Ascending aorta (tissue), 2 donors: ENCODE measurements around the gene STPG1. TPM values are rescaled to one million over a fixed set of nuclear protein-coding genes. Genes with fewer than 3 reads are reported as not detected.

Experiments used
- DNase-seq, 2 donors: peaks; one replicate each; pipeline ENCODE4 v3.0.0-alpha.2; 2019; ENCODE audit warnings: low spot score in 2 of 2
- H3K27ac ChIP-seq, 2 donors: fragments of 200-600 bp; sonication (generic); one replicate each; pipeline ENCODE4 v1.5.1; 2016 to 2017; ENCODE audit warnings: mild to moderate bottlenecking in 1 of 2
- H3K27me3 ChIP-seq: fragments of 200-600 bp; sonication (generic); one replicate; pipeline ENCODE4 v1.5.1; 2017
- H3K36me3 ChIP-seq, 2 donors: fragments of 200-600 bp; sonication (generic); one replicate each; pipeline ENCODE4 v1.5.1; 2016
- H3K4me1 ChIP-seq, 2 donors: fragments of 200-600 bp; sonication (generic); one replicate each; pipeline ENCODE4 v1.5.1; 2016 to 2017; ENCODE audit warnings: mild to moderate bottlenecking in 1 of 2
- H3K4me3 ChIP-seq, 2 donors: fragments of 200-600 bp; sonication (generic); one replicate each; pipeline ENCODE4 v1.5.1; 2016 to 2017; ENCODE audit warnings: mild to moderate bottlenecking in 1 of 2
- H3K9me3 ChIP-seq, 2 donors: fragments of 200-600 bp; sonication (generic); one replicate each; pipeline ENCODE4 v1.5.1; 2016
- intact Hi-C: fragments of 100-400 bp; cut with DNase I; formaldehyde crosslinking; loops from one replicate; pipeline ENCODE4 v1.15.1; 2023
- total RNA-seq: library from RNA; depleted of rRNA; stranded (reverse); fragments of >200 nt; gene quantifications from one replicate; pipeline ENCODE4 v1.1.0, GENCODE V29; 2016
- TF ChIP-seq, protein P1 (sequence below), 3 experiments: fragments of 200-600 bp in 2 of 3; fragments of 450-650 bp in 1 of 3; sonication (generic) in 2 of 3; IDR thresholded peaks; one replicate each; pipeline ENCODE4 v1.5.1; 2016 to 2019; ENCODE audit warnings: antibody characterized with exemption in 3 of 3, mild to moderate bottlenecking in 1 of 3, moderate library complexity in 1 of 3

STPG1 gene
- total RNA-seq, 1 donor from 2014 or later = 11.0 TPM

DNA sequence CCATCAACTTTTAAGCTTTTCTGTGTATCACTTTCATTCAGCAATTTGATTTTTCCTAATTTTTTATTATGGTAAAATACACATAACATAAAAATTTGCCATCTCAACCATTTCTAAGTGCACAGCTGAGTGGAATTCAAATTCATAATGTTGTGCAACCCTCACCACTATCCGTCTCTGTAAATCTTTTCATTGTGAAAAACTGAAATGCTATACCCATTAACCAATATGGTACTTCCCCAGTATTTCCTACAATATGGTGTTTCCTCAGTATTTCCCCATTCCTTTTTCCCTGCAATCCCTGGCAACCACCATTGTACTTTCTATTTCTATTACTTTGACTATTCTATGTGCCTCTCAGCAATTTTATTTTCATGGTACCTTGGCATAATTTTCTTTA lies 6.8 kb downstream of the STPG1 start:
- peaks cover 0 to 13% of the 10 kb centered on the region in 2 donors for H3K9me3 ChIP-seq
- no peaks in the 10 kb centered on the region for H3K36me3 ChIP-seq
- H3K4me3 ChIP-seq = no peak overlapping the region
- H3K27me3 ChIP-seq = no peaks in the 10 kb centered on the region
- intact Hi-C loops = no loop called here
- TF ChIP-seq, protein P1, sequence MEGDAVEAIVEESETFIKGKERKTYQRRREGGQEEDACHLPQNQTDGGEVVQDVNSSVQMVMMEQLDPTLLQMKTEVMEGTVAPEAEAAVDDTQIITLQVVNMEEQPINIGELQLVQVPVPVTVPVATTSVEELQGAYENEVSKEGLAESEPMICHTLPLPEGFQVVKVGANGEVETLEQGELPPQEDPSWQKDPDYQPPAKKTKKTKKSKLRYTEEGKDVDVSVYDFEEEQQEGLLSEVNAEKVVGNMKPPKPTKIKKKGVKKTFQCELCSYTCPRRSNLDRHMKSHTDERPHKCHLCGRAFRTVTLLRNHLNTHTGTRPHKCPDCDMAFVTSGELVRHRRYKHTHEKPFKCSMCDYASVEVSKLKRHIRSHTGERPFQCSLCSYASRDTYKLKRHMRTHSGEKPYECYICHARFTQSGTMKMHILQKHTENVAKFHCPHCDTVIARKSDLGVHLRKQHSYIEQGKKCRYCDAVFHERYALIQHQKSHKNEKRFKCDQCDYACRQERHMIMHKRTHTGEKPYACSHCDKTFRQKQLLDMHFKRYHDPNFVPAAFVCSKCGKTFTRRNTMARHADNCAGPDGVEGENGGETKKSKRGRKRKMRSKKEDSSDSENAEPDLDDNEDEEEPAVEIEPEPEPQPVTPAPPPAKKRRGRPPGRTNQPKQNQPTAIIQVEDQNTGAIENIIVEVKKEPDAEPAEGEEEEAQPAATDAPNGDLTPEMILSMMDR (IDR thresholded peaks at IDR 0.05) = no peak
- no peak overlapping the region for H3K27ac ChIP-seq
- no peaks in the 10 kb centered on the region for H3K4me1 ChIP-seq
- DNase-seq = no peak

DNA sequence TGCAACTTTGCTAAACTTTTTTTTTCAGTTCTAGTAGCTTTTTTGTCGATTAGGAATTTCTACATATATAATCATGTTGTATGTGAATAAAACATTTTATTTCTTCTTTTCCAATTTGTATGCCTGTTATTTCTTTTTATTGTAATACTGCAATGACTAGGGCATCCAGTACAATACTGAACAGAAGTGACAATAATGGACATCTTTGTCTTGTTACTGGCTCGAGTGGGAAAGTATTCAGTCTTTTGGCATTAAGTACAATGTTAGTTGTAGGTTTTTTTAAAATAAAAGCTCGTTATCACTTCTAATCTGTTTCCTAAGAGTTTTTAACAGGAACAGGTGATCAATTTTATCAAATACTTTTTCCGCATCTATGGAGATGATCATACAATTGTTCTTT lies 9.8 kb downstream of the STPG1 start:
- Histone ChIP-seq H3K27ac (no peak overlapping the region), H3K27me3 (no peaks in the 10 kb centered on the region), H3K4me3 (no peak overlapping the region), H3K4me1 (no peaks in the 10 kb centered on the region), H3K9me3 (peaks cover 0 to 13% of the 10 kb centered on the region in 2 donors), H3K36me3 (no peaks in the 10 kb centered on the region)
- intact Hi-C loops = no loop called here
- no peak for DNase-seq
- TF ChIP-seq, protein P1 (IDR thresholded peaks at IDR 0.05) = no peak

DNA sequence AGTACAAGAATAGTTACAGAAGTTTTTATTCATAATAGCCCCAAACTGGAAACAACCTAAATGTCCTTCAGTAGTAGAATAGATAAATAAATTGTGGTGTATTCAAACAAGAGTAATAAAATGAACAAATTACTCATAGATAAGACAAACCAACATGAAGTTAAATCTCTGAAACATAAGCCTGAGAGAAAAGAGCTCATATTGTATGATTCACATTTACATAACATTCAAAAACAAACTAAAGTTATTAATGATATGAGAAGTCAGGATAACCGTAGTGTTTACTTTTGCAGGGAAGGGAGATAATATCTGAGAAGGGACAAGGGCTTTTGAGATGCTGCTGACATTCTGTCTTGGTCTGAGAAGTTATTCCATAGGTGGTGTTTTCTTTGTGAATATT lies 13.5 kb downstream of the STPG1 start:
- Histone ChIP-seq H3K9me3 (no peaks in the 10 kb centered on the region), H3K27me3 (no peaks in the 10 kb centered on the region), H3K4me1 (no peaks in the 10 kb centered on the region), H3K4me3 (no peak overlapping the region), H3K36me3 (no peaks in the 10 kb centered on the region), H3K27ac (no peak overlapping the region)
- TF ChIP-seq, protein P1 (IDR thresholded peaks at IDR 0.05) = no peak
- intact Hi-C loops = no loop called here
- DNase-seq = no peak

DNA sequence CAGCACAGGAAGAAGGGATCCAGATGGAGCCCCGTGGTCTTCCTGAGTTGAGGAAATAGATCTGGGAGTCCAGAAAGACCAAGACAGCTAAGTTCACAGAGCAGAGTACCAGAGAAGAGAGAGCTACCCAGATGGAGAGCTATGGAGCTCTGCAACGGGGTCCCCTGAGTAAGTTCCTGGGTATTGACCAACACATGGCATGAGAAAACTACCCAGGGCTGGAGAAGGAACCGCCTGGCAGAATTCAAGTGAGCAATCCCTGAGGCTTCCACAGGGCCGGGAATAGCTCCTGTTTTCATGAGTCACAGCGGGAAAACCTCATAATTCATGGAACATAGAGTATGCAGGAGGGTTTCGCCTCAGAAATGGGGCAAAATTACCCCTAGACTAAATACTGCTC lies 19.7 kb downstream of the STPG1 start:
- intact Hi-C loops = loop anchor here (5.0 kb wide), 1 partner anchor 322 kb away; no protein-coding TSS in a partner anchor
- H3K27me3 ChIP-seq = no peaks in the 10 kb centered on the region
- no peak for DNase-seq

DNA sequence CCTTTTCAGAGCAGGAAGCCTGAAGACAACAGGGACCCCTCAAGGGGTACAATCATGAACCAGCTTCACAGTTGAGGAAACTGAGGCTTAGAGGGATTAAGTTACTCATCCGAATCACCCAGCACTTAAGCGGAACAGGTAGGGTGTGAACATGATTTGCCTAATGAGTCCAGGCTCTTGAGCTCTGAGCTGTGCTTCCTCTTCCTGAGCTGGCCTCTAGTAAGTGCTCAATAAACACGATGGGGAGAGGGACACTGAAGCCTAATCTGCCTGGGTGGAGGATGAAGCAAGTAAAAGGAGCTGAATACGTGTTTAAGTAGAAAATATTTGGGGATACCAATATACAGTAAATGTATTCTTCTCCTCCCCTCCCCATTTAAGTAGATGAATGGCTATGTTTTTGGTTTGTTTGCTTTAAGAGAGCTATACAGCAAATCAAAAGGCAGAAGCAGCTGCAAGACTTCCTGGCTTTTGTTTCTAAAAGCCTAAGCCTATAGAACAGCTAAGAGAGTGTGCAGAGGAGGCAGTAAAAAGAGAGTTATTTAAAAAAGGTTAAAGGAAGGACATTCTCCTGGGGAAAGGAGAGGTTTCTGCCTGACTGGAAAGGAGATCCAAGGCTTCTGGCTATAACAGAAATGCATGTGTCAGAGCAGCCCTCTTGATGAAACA lies 20.5 kb downstream of the STPG1 start:
- TF ChIP-seq, protein P1 (IDR thresholded peaks at IDR 0.05) = no peak
- H3K9me3 ChIP-seq = no peaks in the 10 kb centered on the region
- peaks cover 0 to 2% of the 10 kb centered on the region in 2 donors for H3K4me1 ChIP-seq
- no peaks in the 10 kb centered on the region for H3K36me3 ChIP-seq
- DNase-seq = no peak
- intact Hi-C loops = loop anchor here (5.0 kb wide), 1 partner anchor 321 kb away; no protein-coding TSS in a partner anchor
- H3K27ac ChIP-seq = peak overlapping the region in 1 of 2 donors; percentile 15
- H3K4me3 ChIP-seq = no peak overlapping the region
- no peaks in the 10 kb centered on the region for H3K27me3 ChIP-seq

More for the DNA sequence above, 19.7 kb downstream of the STPG1 start:
- Histone ChIP-seq H3K9me3 (no peaks in the 10 kb centered on the region), H3K4me3 (no peak overlapping the region), H3K36me3 (no peaks in the 10 kb centered on the region), H3K4me1 (peaks cover 0 to 2% of the 10 kb centered on the region in 2 donors), H3K27ac (peak overlapping the region in 1 of 2 donors; percentile 15)
- TF ChIP-seq, protein P1 (IDR thresholded peaks at IDR 0.05) = no peak
